Calu3 (cell line): ENCODE data around the gene LMX1A. TPM values are rescaled to one million over a fixed set of nuclear protein-coding genes. Genes with fewer than 3 reads are reported as not detected.

ENCODE experiments used
- BruUV-seq: library from RNA; stranded (reverse); fragments of 400-500 nt; replicated peaks from 2 replicates; lab custom pipeline; 2021; lab: Mats Ljungman, UMichigan
- CTCF ChIA-PET: fragments of 300-600 bp; sonication (Branson Sonifier 250); formaldehyde crosslinking; loops from one replicate; lab custom pipeline; 2022; ENCODE audit warnings: antibody characterized with exemption; lab: Charles Lee
- DNase-seq: peaks from one replicate; pipeline ENCODE4 v3.0.0; 2022
- H3K27ac Mint-ChIP-seq: one replicate; pipeline ENCODE4 v1.8.0; 2022; ENCODE audit warnings: mixed read lengths; ENCODE audit not compliant: unreplicated experiment
- H3K27me3 Mint-ChIP-seq: one replicate; pipeline ENCODE4 v1.8.0; 2022; ENCODE audit warnings: mixed read lengths; ENCODE audit not compliant: unreplicated experiment
- H3K36me3 Mint-ChIP-seq: one replicate; pipeline ENCODE4 v1.8.0; 2022; ENCODE audit warnings: mild to moderate bottlenecking, moderate library complexity, mixed read lengths; ENCODE audit not compliant: insufficient read depth, unreplicated experiment
- H3K4me1 Mint-ChIP-seq: one replicate; pipeline ENCODE4 v1.8.0; 2022; ENCODE audit warnings: mild to moderate bottlenecking, low read depth, mixed read lengths; ENCODE audit not compliant: unreplicated experiment
- H3K4me3 Mint-ChIP-seq: one replicate; pipeline ENCODE4 v1.8.0; 2022; ENCODE audit warnings: mild to moderate bottlenecking, low read depth, moderate library complexity, mixed read lengths; ENCODE audit not compliant: unreplicated experiment
- H3K9me3 Mint-ChIP-seq: one replicate; pipeline ENCODE4 v1.8.0; 2022; ENCODE audit warnings: low read depth, mixed read lengths; ENCODE audit not compliant: unreplicated experiment
- intact Hi-C: fragments of 100-400 bp; cut with micrococcal nuclease; formaldehyde crosslinking; loops from one replicate; pipeline ENCODE4 v1.10.0; 2022; ENCODE audit not compliant: unreplicated experiment
- total RNA-seq: library from RNA; stranded (reverse); gene quantifications from 2 replicates; pipeline ENCODE4 v1.2.3, GENCODE V29; 2022
- TF ChIP-seq, protein P1 (sequence below): fragments of 200-600 bp; IDR thresholded peaks from one replicate; pipeline ENCODE4 v1.8.0; 2022; ENCODE audit warnings: antibody characterized with exemption; ENCODE audit not compliant: unreplicated experiment

The LMX1A gene
- total RNA-seq, 1 experiment from 2014 or later = not detected

DNA sequence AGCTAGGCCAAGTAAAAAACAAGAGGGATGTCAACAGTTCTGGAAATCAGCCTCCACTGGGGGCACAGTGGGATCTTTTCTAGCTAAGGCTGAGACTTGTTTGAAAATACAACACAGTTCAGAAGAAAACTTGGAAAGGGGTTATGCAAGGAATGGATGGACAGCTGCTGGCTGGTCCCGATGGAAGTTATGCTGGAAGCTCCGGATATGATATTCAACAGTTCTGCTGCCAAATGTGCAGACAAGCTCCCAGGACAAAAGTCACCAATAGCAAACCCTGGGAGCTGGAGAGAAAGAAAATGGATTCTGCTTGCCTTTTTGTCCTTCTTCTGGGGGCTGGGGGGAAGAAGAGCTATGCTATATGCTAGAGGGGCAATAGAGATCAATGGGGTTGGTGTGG lies 14.3 kb downstream of the LMX1A start:
- no TSS peak for BruUV-seq
- CTCF ChIA-PET = no interaction called here
- peaks cover 88% of the 10 kb centered on the region for H3K27me3 Mint-ChIP-seq

DNA sequence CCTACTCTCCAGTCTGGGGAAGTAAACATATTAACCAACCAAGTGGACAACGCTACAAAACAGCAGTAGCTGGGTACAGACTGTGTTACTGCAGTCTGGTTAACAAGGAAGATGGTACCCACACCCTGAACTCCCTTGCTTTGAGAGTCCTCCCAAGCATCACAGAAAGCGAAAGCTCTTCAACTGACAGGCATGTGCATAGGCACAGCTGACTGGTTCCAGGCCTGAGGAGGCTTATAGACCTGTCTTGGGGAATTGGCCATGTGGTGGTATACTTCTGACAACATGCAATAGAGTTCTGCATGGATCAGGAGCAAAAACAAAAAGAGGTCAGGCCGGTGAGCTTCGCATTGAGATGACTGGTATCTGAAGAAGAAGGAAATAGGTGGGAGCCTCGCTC lies 17.4 kb downstream of the LMX1A start:
- BruUV-seq = no TSS peak
- Mint-ChIP-seq H3K9me3 (no peaks in the 10 kb centered on the region), H3K4me3 (no peak overlapping the region), H3K27ac (no peak overlapping the region), H3K27me3 (peaks cover 75% of the 10 kb centered on the region), H3K36me3 (no peaks in the 10 kb centered on the region), H3K4me1 (no peaks in the 10 kb centered on the region)
- intact Hi-C loops = no loop called here
- CTCF ChIA-PET = no interaction called here
- TF ChIP-seq, protein P1, sequence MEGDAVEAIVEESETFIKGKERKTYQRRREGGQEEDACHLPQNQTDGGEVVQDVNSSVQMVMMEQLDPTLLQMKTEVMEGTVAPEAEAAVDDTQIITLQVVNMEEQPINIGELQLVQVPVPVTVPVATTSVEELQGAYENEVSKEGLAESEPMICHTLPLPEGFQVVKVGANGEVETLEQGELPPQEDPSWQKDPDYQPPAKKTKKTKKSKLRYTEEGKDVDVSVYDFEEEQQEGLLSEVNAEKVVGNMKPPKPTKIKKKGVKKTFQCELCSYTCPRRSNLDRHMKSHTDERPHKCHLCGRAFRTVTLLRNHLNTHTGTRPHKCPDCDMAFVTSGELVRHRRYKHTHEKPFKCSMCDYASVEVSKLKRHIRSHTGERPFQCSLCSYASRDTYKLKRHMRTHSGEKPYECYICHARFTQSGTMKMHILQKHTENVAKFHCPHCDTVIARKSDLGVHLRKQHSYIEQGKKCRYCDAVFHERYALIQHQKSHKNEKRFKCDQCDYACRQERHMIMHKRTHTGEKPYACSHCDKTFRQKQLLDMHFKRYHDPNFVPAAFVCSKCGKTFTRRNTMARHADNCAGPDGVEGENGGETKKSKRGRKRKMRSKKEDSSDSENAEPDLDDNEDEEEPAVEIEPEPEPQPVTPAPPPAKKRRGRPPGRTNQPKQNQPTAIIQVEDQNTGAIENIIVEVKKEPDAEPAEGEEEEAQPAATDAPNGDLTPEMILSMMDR = no peak
- no peak for DNase-seq

More for the DNA sequence above, 14.3 kb downstream of the LMX1A start:
- Mint-ChIP-seq H3K27ac (no peak overlapping the region), H3K36me3 (no peaks in the 10 kb centered on the region), H3K4me3 (no peak overlapping the region), H3K4me1 (no peaks in the 10 kb centered on the region), H3K9me3 (no peaks in the 10 kb centered on the region)
- TF ChIP-seq, protein P1 = no peak
- intact Hi-C loops = no loop called here
- DNase-seq = no peak

DNA sequence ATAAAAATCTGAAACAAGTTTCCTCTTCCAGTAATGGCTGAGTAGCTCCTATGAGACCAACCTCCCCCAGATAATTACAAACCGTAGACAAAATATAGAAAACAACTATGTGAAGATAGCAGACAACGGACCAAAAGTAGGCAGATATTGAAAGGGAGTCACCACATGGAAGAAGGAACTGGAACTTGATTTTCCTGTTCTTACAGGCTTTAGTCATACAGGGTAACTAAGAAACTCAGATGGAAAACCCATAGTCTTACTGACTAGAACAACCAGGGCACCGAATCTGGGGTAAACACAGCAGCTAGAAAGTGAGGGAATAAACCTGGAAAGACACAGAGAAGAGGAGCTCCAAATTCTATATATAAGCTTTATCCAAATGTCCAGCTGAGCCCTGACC lies 26.0 kb downstream of the LMX1A start:
- Mint-ChIP-seq H3K36me3 (no peaks in the 10 kb centered on the region), H3K4me3 (no peak overlapping the region), H3K27me3 (peaks cover 62% of the 10 kb centered on the region), H3K27ac (no peak overlapping the region), H3K9me3 (no peaks in the 10 kb centered on the region), H3K4me1 (no peaks in the 10 kb centered on the region)
- TF ChIP-seq, protein P1 = no peak
- DNase-seq = no peak
- intact Hi-C loops = no loop called here
- CTCF ChIA-PET = no interaction called here
- no TSS peak for BruUV-seq

DNA sequence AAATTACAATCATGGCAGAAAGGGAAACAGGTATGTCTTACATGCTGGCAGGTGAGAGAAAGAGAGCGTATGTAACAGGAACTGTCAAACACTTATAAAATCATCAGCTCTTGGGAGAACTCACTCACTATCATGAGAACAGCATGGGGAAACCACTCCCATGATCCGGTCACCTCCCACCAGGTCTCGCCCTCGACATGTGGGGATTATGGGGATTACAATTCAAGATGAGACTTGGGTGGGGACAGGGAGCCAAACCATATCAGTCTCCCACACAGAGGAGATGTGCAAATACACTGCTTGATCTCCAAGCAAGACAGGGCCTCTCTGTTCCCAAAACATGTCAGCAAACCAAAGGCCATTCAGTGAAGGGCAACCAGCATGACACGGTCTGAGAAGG lies 27.4 kb downstream of the LMX1A start:
- H3K4me1 Mint-ChIP-seq = no peaks in the 10 kb centered on the region
- CTCF ChIA-PET = no interaction called here
- no TSS peak for BruUV-seq
- TF ChIP-seq, protein P1 = no peak
- H3K27me3 Mint-ChIP-seq = peaks cover 71% of the 10 kb centered on the region
- no peak overlapping the region for H3K27ac Mint-ChIP-seq
- no peak for DNase-seq
- H3K36me3 Mint-ChIP-seq = no peaks in the 10 kb centered on the region
- H3K4me3 Mint-ChIP-seq = no peak overlapping the region
- intact Hi-C loops = no loop called here
- no peaks in the 10 kb centered on the region for H3K9me3 Mint-ChIP-seq
